Globus pallidus (tissue), 1 donor: ENCODE measurements around the gene LTBP2.
"Not testable (repeated sequence)": the region's sequence is repeated elsewhere in the genome, so short reads cannot be mapped to it uniquely, and the experiment has no call there.

Experiments
- DNase-seq: peaks from one replicate; pipeline ENCODE4 v3.0.0-alpha.2; 2015; ENCODE audit warnings: low spot score

The LTBP2 gene

DNA sequence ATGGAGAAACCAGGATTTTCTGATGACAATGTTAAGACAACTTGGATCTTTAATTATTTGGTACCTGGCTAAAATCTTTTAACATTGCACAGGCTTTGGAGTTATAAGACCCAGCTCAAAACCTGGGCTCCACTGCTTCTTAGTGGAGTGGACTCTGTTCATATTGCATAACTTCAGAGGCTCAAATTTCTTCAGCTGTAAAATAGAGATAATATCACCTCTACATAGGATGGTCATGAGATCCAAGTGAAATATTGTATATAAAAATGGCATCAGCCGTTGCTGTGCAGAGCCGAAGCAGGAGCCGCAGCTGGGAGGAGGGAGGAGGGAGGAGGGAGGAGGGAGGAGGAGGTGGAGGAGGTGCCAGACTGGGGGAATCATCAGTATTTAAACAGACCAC is 129.5 kb downstream of the LTBP2 start:
- DNase-seq, result no peak

- no peak for DNase-seq
Measured at GRCh38 chr14:74480046-74480445, 132.0 kb downstream of the LTBP2 start.

GRCh38 chr14:74478996-74479635 is 132.9 kb downstream of the LTBP2 start:
- peak; percentile 20 for DNase-seq

DNA sequence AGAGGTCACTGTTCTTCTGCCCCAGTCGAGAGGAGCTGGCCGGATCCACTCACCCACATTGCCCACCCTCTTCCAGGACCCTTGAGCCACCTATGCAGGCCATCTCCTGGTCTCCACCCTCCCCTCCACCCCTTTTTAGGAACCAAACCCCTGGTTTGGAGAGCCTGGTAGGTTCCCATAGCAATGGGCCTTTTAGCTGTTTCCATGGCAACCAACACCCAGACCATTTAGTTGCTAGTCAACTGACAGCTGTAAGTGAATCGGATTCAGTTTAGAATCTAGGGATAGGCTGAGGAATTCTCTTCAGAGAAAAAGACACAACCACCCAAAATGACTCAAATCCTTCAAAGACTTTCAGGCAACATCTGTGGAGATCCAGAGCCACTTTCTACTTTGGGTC is 135.4 kb downstream of the LTBP2 start:
- DNase-seq, result no peak

DNA sequence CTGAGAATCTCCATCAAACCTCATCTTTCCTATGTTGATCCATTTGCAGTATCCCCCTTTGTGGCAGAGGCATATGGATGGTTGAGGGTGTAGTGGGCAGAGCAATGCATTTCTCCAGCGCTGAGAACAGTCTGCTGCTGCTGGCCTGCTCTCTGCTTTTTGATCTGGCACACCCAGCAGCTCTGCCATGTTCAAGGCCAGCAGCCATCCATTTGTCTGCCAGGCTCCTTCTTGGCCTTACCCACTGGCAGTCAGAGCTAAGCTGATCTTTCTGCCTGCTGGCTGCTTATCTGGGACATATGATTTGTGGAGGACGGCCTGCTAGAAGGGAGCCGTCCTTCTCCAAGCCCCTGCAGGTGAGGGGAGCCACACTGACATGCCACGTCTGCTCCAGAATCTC is 135.9 kb downstream of the LTBP2 start:
- no peak for DNase-seq

DNA sequence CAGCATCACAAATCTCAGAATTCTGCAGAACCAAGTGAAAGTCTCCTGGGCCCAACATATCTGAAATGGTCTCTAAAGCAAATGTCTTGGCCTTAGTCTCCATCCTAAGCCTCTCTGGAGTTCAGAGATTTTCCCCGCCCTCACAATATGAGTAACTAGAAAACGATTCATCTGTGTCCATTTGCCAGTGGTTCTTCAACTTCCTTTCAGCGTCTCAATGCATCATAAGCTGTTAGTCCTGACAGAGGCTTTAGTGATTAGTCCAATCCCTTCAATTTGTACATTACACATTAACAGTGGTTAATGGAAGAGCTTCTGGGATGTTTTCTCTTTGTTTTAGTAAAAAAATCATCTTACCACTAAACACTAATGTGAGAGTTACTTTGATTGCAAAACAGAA is 136.4 kb downstream of the LTBP2 start:
- DNase-seq, result no peak

GRCh38 chr14:74474376-74474775 is 137.7 kb downstream of the LTBP2 start:
- DNase-seq, result no peak

- DNase-seq, result no peak
Measured at GRCh38 chr14:74472601-74473000, 139.4 kb downstream of the LTBP2 start.

- DNase-seq, result no peak
Measured at GRCh38 chr14:74469548-74470518, 142.2 kb downstream of the LTBP2 start.

GRCh38 chr14:74468513-74468912 is 143.5 kb downstream of the LTBP2 start:
- DNase-seq, result no peak

- no peak for DNase-seq
Measured at GRCh38 chr14:74465335-74465734, 146.7 kb downstream of the LTBP2 start.

DNA sequence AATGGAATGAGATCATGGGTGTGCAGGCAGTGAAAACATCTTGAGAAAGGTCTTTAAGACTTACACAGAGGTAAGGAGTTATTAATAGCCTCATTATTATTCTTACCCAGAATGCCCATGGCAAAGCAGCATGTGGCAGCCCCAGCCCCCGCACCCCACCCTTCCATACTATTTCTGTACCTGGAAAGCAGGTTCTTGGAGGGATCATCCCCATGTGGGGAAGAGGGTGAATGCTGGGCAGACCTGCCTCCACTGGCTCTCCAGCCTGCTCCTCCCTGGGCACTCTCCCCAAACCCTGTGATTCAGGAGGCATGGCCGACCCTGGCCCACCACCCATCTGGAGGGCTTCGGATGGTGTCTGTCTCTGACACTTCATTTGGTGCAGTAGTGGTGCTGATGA is 147.3 kb downstream of the LTBP2 start:
- no peak for DNase-seq

GRCh38 chr14:74463697-74464096 is 148.3 kb downstream of the LTBP2 start:
- DNase-seq, result no peak

- DNase-seq, result no peak
Measured at GRCh38 chr14:74462993-74463392, 149.0 kb downstream of the LTBP2 start.

GRCh38 chr14:74459976-74460375 is 152.1 kb downstream of the LTBP2 start:
- no peak for DNase-seq

DNA sequence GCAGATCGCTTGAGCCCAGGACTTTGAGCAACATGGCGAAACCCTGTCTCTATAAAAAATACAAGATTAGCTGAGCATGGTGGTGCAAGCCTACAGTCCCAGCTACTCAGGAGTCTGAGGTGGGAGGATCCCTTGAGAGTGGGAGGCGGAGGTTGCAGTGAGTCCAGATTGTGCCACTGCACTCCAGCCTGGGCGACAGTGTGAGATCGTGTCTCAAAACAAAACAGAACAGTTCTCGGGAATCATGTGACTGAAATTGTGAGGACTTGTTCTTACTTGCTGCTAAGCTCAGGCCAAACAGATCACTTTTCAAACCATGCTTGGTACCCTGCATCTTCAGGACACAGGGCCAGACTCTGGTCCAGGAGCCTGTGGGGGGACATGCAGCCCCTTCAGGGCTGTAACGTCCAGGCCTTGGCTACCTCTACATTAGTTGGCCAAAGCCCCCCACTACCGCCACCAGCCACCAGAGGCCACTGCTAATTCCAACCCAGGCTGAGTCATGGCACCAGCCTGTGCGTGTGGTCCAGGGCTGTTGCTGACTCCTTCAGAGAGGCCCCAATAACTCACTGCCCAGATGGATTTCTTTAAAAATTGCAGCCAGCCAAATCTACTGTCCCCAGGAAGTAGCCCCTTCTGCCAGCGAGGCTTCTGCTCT is 152.6 kb downstream of the LTBP2 start:
- no peak for DNase-seq

- no peak for DNase-seq
Measured at GRCh38 chr14:74457565-74457895, 154.5 kb downstream of the LTBP2 start.

GRCh38 chr14:74456684-74457564 is 155.1 kb downstream of the LTBP2 start:
- no peak for DNase-seq

DNA sequence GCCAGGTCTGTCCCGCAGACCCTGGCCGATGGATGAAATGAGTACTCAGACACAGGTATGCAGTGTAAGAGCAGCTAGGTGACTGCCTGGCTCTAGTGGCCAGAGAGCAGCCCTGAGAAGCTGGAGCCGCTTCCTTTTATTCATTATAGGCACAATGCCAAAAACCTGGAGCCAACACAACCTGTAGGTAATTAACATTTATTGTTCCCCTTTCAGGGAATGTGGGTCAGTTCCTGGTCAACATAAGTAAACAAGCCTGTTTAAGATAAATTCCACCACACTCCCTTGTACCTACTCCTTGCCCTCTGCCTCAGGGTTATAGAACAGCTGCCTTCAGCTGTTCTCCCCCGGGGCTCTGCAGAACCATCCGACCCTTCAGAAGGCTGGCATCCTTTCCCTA is 157.6 kb downstream of the LTBP2 start:
- DNase-seq, result not testable (repeated sequence)
